GM12892 (cell line): ENCODE data around the gene FSD2.

Source experiments
- POLR2A ChIP-seq: IDR thresholded peaks from 2 replicates; pipeline ENCODE4 v1.6.1; 2011; ENCODE audit warnings: low read depth, low read length, control low read depth
- POLR2AphosphoS5 ChIP-seq: IDR thresholded peaks from 2 replicates; pipeline ENCODE4 v1.6.1; 2011; ENCODE audit warnings: low read depth, low read length, control low read depth
- TAF1 ChIP-seq: IDR thresholded peaks from 2 replicates; pipeline ENCODE4 v1.6.1; 2011; ENCODE audit warnings: low read depth, mild to moderate bottlenecking, control low read depth, low read length, borderline replicate concordance

- TF ChIP-seq TAF1 (no peak), POLR2AphosphoS5 (no peak), POLR2A (no peak)
Measured at GRCh38 chr15:82743810-82744209, 62.1 kb downstream of the FSD2 start.
